GM18498 (cell line): ENCODE measurements around the gene CEP350.

Experiments
- ATAC-seq: cut with Tn5 transposase; IDR thresholded peaks from one replicate; pipeline ENCODE4 v1.9.1; 2021; ENCODE audit warnings: mild to moderate bottlenecking, moderate library complexity; ENCODE audit not compliant: unreplicated experiment

The CEP350 gene, protein sequence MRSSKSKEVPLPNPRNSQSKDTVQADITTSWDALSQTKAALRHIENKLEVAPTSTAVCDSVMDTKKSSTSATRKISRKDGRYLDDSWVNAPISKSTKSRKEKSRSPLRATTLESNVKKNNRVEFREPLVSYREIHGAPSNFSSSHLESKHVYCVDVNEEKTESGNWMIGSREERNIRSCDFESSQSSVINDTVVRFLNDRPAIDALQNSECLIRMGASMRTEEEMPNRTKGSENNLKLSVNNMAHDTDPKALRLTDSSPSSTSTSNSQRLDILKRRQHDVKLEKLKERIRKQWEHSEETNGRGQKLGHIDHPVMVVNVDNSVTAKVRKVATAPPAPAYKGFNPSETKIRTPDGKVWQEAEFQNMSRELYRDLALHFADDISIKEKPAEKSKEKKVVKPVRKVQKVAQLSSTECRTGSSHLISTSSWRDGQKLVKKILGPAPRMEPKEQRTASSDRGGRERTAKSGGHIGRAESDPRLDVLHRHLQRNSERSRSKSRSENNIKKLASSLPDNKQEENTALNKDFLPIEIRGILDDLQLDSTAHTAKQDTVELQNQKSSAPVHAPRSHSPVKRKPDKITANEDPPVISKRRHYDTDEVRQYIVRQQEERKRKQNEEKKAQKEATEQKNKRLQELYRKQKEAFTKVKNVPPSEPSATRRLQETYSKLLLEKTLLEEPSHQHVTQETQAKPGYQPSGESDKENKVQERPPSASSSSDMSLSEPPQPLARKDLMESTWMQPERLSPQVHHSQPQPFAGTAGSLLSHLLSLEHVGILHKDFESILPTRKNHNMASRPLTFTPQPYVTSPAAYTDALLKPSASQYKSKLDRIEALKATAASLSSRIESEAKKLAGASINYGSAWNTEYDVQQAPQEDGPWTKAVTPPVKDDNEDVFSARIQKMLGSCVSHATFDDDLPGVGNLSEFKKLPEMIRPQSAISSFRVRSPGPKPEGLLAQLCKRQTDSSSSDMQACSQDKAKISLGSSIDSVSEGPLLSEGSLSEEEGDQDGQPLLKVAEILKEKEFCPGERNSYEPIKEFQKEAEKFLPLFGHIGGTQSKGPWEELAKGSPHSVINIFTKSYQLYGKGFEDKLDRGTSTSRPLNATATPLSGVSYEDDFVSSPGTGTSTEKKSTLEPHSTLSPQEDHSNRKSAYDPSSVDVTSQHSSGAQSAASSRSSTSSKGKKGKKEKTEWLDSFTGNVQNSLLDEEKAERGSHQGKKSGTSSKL (N-terminal part only)

DNA sequence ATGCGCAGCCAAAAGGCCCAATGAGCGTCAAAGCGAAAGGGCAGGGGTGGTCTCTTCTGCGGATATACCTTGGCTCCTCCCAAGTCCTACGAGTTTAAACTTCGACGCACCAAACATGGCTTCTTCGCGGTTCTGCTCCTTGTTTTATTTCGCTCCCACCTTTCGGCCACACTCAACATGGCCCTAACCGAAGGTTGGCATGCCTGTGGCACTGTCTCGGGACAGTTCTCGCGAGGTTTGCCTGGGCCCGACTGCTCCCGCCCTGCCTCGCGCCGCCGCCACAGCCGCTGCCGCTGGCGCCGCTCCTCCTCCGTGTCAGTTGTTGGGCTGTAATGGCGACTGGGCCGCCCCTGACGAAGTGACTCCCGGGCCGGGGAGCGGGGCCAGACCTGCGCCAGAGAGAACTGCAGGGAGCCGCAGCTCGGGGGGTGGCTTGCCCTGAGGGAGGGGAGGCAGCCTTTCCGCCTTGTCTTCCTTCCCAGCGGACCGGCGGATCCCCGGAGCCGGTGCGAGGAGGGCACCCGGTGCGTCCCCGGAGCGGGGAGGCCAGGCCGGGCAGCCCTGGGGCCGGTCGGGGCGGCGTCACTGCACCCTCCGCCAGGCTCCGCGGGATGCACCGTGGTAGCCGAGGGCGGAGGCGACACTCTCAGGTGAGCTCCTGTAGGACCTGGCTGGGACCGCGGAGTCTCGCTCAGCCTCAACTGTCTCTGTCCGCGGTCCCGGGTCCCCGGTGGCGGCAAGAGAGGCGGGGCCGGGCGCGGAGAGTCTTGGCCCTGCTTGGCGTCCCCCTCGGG lies at the start of gene CEP350:
Gene CEP350 (plus strand): TSS at position 318 of the 794 bp plus-strand sequence. CDS start 31,372 bp downstream, outside the sequence.
- peak; percentile 92 for ATAC-seq

DNA sequence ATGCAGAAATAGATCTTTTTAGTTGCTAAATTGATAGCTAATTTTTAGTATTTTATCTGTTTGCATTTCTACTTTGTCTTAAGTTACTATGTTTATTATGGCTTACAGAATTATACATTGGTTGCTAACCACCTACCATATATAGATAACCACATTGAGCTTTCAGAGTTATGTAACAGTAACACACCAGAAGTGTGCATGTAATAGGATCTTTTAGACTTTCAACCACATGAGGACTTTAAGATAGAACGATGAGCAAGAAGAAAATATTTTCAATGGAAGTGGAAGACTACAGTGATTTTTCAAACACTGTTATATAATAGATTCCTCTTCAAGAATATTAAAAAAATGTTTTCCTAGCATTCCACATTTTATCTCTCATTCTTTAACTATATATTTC lies 43.7 kb upstream of the CEP350 start:
- no peak for ATAC-seq

DNA sequence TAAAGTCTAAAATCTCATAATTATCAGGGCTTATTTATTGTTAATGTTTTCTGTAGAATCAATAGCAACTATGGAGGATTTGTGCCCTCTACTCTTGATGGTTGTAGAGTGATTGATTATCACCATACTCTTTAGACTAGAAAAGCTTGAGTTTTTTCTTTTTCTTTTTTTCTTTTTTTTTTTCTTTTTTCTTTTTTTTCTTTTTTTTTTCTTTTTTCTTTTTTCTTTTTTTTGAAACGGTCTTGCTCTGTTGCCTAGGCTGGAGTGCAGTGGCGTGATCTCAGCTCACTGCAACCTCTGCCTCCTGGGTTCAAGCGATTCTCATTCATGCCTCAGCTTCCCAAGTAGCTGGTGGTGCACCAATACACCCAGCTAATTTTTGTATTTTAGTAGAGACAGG lies 42.8 kb upstream of the CEP350 start:
- no peak for ATAC-seq

- ATAC-seq = no peak
Observed at GRCh38 chr1:179917601-179918429, 36.8 kb upstream of the CEP350 start.

GRCh38 chr1:179921472-179921871 lies 33.1 kb upstream of the CEP350 start:
- no peak for ATAC-seq

DNA sequence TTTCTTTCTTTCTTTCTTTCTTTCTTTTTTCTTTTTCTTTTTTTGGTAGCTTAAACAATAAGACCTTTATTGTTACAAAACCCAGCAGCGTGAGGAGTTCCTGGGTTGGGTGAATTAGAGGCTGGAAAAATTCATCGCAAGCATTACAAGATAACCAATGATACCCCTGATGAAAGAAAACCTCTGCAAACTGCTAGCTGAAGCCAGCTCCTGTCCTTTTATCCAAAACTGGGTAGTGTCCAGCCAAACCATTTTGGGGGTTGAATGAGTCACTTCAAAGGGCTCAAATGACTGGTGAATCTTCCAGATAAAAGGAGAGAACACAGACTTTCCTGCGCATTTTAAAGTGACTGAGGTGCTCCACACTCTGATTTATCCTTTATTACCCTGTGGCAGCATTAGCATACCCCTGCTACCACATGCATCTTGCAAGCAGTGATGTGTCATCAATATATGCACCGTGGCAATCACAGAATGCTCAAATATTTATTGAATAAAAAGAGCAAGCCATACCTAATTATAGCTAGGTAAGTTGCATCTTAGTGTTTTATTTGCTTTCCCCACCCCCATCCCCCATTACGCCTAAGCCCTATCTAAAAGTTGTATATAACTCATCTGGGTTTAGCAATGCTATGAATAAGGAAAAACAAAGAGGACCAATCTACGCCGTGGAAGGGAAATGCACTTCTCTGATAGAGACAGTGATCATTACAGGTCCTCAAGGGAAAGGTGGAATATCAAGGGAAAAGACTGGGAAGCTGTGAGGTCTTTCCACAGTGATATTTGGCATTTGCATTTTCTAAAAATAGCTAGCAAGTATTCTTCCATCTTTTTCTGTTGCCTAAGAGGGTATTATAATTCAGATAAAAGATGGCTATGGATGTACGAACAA lies 32.4 kb upstream of the CEP350 start:
- no peak for ATAC-seq

DNA sequence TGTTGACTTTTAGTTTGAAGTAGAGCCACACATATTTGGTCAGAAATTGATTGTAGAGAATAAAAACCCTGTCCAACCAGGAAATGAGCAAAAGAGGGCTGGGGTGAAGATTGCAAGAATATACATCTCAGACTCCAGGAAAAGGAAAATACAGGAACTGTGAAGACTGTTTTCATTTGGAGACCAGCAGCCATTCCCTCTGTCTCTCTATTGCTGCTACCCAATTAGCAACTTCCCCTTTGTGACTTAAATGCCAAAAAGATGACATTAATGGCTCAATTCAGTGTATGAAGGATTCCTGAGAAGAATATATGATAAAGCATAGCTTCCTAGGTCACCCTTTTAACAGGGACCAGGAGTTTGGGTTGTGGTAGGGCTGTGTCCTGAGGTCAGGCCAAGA lies 31.6 kb upstream of the CEP350 start:
- ATAC-seq = no peak

GRCh38 chr1:179924268-179924667 lies 30.3 kb upstream of the CEP350 start:
- no peak for ATAC-seq

DNA sequence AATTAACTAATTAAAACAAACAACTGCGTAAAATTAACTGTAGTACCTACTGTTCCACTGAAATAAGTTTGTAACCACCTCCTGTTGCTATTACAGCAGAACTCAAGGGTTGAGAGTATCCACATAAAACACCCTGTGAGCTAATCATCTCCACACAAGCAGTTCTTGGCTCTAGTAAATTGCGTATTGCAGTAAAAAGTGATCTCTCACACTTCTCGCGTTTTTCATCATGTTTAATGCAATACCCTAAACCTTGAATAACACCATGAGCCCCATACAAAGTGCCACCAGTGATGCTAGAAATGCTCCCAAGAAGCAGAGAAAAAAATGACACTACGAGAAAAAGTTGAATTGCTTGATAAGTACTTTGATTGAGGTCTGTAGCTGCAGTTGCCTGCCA lies 29.3 kb upstream of the CEP350 start:
- no peak for ATAC-seq

GRCh38 chr1:179925922-179926849 lies 28.4 kb upstream of the CEP350 start:
- no peak for ATAC-seq

GRCh38 chr1:179926850-179927205 lies 27.8 kb upstream of the CEP350 start:
- no peak for ATAC-seq

- ATAC-seq = no peak
Observed at GRCh38 chr1:179929955-179930798, 24.4 kb upstream of the CEP350 start.

DNA sequence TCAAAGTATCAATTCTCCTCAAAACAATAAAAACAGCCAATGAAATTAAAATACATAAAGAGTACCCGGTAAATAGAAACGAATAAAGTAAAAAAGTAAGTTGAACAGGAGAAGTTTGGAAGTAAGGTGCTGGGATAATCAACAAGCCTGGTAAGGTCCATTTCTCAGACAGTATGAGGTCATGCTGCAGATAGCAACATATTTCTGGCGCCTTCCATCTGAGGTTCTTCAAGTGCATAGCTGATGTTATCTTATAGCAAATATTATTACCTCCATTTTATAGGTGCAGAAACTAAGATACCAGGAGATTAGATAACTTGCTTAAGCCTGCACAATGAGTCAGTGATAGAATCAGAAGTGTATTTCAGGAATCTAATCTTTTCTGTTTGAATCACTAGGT lies 23.7 kb upstream of the CEP350 start:
- no peak for ATAC-seq

DNA sequence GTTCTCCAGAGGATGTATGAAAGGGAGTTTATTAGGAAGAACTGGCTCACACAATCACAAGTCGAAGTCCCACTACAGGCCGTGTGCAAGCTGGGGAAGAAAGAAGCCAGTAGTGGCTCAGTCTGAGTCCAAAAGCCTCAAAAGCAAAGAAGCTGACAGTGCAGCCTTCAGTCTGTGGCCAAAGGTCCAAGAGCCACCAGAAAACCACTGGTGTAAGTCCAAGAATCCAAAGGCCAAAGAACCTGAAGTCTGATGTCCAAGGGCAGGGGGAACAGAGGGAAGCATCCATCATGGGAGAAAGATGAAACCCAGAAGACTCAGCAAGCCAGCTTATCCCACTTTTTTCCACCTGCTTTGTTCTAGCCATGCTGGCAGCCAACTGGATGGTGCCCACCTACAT lies 21.4 kb upstream of the CEP350 start:
- no peak for ATAC-seq

GRCh38 chr1:179935909-179936496 lies 18.6 kb upstream of the CEP350 start:
- ATAC-seq = no peak

- no peak for ATAC-seq
Observed at GRCh38 chr1:179937668-179938254, 16.8 kb upstream of the CEP350 start.
